Muscle of leg (tissue), 11 donors: ENCODE measurements around the gene GLP1R. TPM values are rescaled to one million over a fixed set of nuclear protein-coding genes. Genes with fewer than 3 reads are reported as not detected.

Experiments
- DNase-seq: peaks from one replicate; pipeline ENCODE4 v3.0.0; 2013
- H3K27ac ChIP-seq: one replicate; pipeline ENCODE4 v1.5.1; 2013; ENCODE audit warnings: mild to moderate bottlenecking, low read length, control low read depth
- H3K27me3 ChIP-seq: one replicate; pipeline ENCODE4 v1.6.1; 2013; ENCODE audit warnings: low read length; ENCODE audit not compliant: control insufficient read depth, insufficient read depth
- H3K36me3 ChIP-seq: one replicate; pipeline ENCODE4 v1.6.1; 2013; ENCODE audit warnings: low read length; ENCODE audit not compliant: control insufficient read depth, insufficient read depth
- H3K4me1 ChIP-seq: one replicate; pipeline ENCODE4 v1.6.1; 2013; ENCODE audit warnings: low read length; ENCODE audit not compliant: control insufficient read depth, insufficient read depth
- H3K4me3 ChIP-seq: one replicate; pipeline ENCODE4 v1.5.1; 2013; ENCODE audit warnings: low read length, control low read depth
- H3K9me3 ChIP-seq: replicated peaks from 2 replicates; pipeline ENCODE4 v1.6.1; 2013; ENCODE audit warnings: low read depth, low read length; ENCODE audit not compliant: control insufficient read depth
- WGBS: methylation state at CpG from one replicate; pipeline ENCODE4 v1.1.5; 2013; ENCODE audit warnings: missing lambda C conversion rate; ENCODE audit not compliant: insufficient coverage; 5-methylcytosine and 5-hydroxymethylcytosine counted together
- polyA plus RNA-seq, 8 donors: library from polyadenylated mRNA; unstranded; fragments of 120-200 nt; gene quantifications; one replicate each; pipeline versions ENCODE4 v1.2.1 to v1.2.3, GENCODE V29; 2013; ENCODE audit warnings: inconsistent platforms in 1 of 8, low replicate concordance in 1 of 8; ENCODE audit not compliant: insufficient read length in 8 of 8, insufficient read depth in 1 of 8
- total RNA-seq: library from RNA; stranded (reverse); fragments of 120-200 nt; gene quantifications from one replicate; pipeline ENCODE4 v1.2.4, GENCODE V29; 2013

GLP1R gene
- total and polyA plus RNA-seq, 9 donors, result under 0.01 to 0.08 (median 0.05) TPM; not detected in 5

DNA sequence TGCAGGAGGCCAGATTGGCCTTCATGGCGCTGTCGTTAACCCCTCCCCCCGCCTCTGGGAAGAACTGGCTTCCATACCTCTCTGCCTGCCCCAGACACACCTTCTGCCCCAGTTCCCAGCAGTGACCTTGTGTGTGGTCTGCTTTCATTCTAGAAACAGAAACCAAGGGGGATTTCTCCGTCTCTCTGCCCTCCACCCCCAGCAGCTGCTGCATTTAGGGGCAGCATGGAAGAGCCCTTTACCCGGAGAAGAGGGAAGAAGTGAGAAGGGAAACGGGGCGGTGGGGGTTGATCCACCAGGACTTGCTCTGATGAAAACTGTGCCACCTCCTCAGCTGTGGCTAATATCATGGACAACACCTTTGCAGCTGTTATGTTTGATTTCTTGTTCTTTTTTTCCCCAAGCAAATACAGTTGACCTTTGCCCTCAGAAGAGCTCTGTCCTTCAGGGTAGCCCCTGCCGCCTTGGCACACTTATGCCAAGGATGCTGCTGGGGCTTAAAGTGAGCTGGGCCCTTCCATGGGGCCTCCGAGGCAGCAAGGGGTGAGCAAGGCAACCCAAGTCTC is 6.1 kb downstream of the GLP1R start:
- Histone ChIP-seq H3K36me3 (no peaks in the 10 kb centered on the region), H3K27me3 (peaks cover 35% of the 10 kb centered on the region), H3K9me3 (no peaks in the 10 kb centered on the region), H3K27ac (no peak overlapping the region), H3K4me1 (no peaks in the 10 kb centered on the region), H3K4me3 (no peak overlapping the region)
- DNase-seq, result no peak
- 54% methylated on average over 5 of the region's 9 CpGs for WGBS

- 100% methylated on average over 1 of the region's 7 CpGs for WGBS
- Histone ChIP-seq H3K9me3 (no peaks in the 10 kb centered on the region), H3K27me3 (peaks cover 35% of the 10 kb centered on the region), H3K4me3 (no peak overlapping the region), H3K4me1 (no peaks in the 10 kb centered on the region), H3K27ac (no peak overlapping the region), H3K36me3 (no peaks in the 10 kb centered on the region)
- no peak for DNase-seq
Observed at GRCh38 chr6:39055661-39056060, 7.1 kb downstream of the GLP1R start.

DNA sequence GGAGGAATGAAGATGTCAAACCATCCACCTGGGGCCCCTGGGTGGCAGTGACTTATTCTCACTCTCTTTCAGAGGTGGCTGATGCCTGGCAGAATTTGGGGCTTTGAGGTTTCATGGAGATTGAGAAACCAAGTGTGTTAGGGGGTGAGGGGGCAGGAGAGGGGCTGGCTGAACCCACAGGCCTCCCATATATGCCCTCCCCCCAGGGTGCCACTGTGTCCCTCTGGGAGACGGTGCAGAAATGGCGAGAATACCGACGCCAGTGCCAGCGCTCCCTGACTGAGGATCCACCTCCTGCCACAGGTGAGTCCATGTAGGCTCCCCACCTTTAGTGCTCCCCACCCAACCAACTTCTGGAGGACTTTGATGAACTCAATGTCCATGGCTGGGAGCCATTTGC is 7.6 kb downstream of the GLP1R start:
- 96% methylated on average over 5 of the region's 5 CpGs for WGBS
- H3K4me3 ChIP-seq, result no peak overlapping the region
- no peak overlapping the region for H3K27ac ChIP-seq
- H3K9me3 ChIP-seq, result no peaks in the 10 kb centered on the region
- DNase-seq, result no peak
- no peaks in the 10 kb centered on the region for H3K36me3 ChIP-seq
- no peaks in the 10 kb centered on the region for H3K4me1 ChIP-seq
- H3K27me3 ChIP-seq, result peaks cover 36% of the 10 kb centered on the region

- 78% methylated on average over 7 of the region's 9 CpGs for WGBS
- H3K4me1 ChIP-seq, result no peaks in the 10 kb centered on the region
- H3K4me3 ChIP-seq, result no peak overlapping the region
- no peak overlapping the region for H3K27ac ChIP-seq
- peaks cover 36% of the 10 kb centered on the region for H3K27me3 ChIP-seq
- no peak for DNase-seq
- no peaks in the 10 kb centered on the region for H3K9me3 ChIP-seq
- H3K36me3 ChIP-seq, result no peaks in the 10 kb centered on the region
Observed at GRCh38 chr6:39056681-39057080, 8.1 kb downstream of the GLP1R start.

DNA sequence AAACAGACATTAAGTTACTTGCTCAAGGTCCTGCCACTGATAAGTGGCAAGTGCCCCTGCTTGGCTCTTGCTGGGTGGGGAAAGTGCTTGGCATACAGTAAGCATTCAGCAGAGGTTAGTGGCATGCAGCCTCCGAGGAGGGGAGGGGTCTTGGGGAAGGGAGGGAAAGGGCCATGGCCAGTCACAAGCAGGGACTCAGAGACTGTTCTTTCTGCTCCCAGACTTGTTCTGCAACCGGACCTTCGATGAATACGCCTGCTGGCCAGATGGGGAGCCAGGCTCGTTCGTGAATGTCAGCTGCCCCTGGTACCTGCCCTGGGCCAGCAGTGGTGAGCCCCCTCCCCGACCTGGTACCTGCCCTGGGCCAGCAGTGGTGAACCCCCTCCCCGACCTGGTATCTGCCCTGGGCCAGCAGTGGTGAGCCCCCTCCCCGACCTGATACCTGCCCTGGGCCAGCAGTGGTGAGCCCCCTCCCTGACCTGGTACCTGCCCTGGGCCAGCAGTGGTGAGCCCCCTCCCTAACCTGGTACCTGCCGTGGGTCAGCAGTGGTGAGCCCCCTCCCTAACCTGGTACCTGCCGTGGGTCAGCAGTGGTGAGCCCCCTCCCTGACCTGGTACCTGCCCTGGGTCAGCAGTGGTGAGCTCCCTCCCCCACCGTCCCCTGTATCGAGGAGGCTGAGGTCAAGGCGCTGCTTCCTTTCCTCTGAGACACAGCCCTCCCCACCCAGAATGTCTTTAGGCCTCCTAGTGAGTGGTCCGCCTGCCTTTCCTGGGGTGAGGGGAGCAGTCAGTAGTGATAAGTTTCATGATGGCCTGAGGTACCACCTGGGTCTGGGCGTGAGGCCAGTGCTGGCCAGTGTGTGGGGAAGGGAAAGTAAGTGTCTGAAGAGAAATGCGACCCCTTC is 8.9 kb downstream of the GLP1R start:
- no peak overlapping the region for H3K27ac ChIP-seq
- H3K9me3 ChIP-seq, result no peaks in the 10 kb centered on the region
- H3K4me1 ChIP-seq, result no peaks in the 10 kb centered on the region
- no peaks in the 10 kb centered on the region for H3K36me3 ChIP-seq
- 57% methylated on average over 14 of the region's 17 CpGs for WGBS
- no peak overlapping the region for H3K4me3 ChIP-seq
- peaks cover 41% of the 10 kb centered on the region for H3K27me3 ChIP-seq
- no peak for DNase-seq

- DNase-seq, result no peak
- no peaks in the 10 kb centered on the region for H3K9me3 ChIP-seq
- H3K4me3 ChIP-seq, result no peak overlapping the region
- no peak overlapping the region for H3K27ac ChIP-seq
- no peaks in the 10 kb centered on the region for H3K4me1 ChIP-seq
- no peaks in the 10 kb centered on the region for H3K36me3 ChIP-seq
- WGBS, result 89% methylated on average over 2 of the region's 6 CpGs
- peaks cover 40% of the 10 kb centered on the region for H3K27me3 ChIP-seq
Observed at GRCh38 chr6:39058471-39059147, 10.0 kb downstream of the GLP1R start.

GRCh38 chr6:39059496-39060310 is 11.1 kb downstream of the GLP1R start:
- Histone ChIP-seq H3K4me1 (no peaks in the 10 kb centered on the region), H3K27ac (no peak overlapping the region)

DNA sequence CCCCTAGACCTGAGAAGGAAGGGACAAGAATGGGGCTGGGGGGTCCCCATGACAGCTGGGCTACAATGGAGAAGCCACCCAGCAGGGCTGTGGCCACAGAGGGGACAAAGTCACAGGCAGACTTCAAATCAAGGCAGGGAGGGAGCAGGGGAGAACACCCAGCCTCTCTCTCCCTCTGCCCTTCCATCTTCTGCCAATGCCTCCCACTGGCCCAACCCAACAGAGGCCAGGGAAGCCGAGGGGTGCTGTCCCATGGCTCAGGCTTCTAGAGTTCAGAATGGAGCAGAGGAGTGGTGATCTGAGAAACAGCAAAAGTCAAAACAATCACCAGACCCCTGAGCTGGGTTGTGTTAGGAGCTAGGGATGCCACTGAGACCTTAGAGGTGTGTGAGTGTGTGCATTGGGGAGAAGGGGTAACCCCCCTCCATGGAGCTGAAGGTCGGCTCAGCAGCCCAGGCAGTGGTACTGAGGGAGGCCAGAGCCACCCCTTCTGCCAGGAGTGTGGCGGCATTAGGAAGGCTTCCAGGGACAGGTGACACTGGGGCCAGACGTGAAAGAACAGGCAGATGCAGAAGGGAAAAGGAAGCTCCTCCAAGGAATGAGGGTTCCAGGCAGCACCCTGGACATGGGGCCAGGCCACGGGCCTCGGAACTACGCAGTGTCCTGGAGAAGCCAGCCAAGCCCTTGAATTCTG is 12.0 kb downstream of the GLP1R start:
- no peak overlapping the region for H3K27ac ChIP-seq
- no peak for DNase-seq
- no peaks in the 10 kb centered on the region for H3K36me3 ChIP-seq
- no peaks in the 10 kb centered on the region for H3K4me1 ChIP-seq
- 59% methylated on average over 4 of the region's 7 CpGs for WGBS
- H3K4me3 ChIP-seq, result no peak overlapping the region
- H3K27me3 ChIP-seq, result peaks cover 40% of the 10 kb centered on the region
- H3K9me3 ChIP-seq, result no peaks in the 10 kb centered on the region

More at GRCh38 chr6:39059496-39060310, 11.1 kb downstream of the GLP1R start:
- 42% methylated on average over 11 of the region's 14 CpGs for whole genome bisulfite sequencing
- peaks cover 40% of the 10 kb centered on the region for H3K27me3 ChIP-seq
- H3K4me3 ChIP-seq, result no peak overlapping the region
- no peaks in the 10 kb centered on the region for H3K9me3 ChIP-seq
- no peaks in the 10 kb centered on the region for H3K36me3 ChIP-seq
- DNase-seq, result no peak

- WGBS, result 60% methylated on average over 1 of the region's 6 CpGs
- Histone ChIP-seq H3K27ac (no peak overlapping the region), H3K27me3 (peaks cover 43% of the 10 kb centered on the region), H3K9me3 (no peaks in the 10 kb centered on the region), H3K4me3 (no peak overlapping the region), H3K4me1 (no peaks in the 10 kb centered on the region), H3K36me3 (no peaks in the 10 kb centered on the region)
- DNase-seq, result no peak
Observed at GRCh38 chr6:39061182-39061581, 12.6 kb downstream of the GLP1R start.
